HepG2 (cell line): ENCODE results near the gene SPATA25. TPM values are rescaled to one million over a fixed set of nuclear protein-coding genes. Genes with fewer than 3 reads are reported as not detected.

Experiments
- BRD4 ChIP-seq: sonication (generic); formaldehyde crosslinking; IDR thresholded peaks from 2 replicates; pipeline ENCODE4 v1.4.0; 2020; ENCODE audit warnings: missing genetic modification reagents
- CCAR2 ChIP-seq: fragments of 200-400 bp; formaldehyde crosslinking; optimal IDR thresholded peaks from 2 replicates; pipeline ENCODE3; 2018; ENCODE audit warnings: low read depth, mild to moderate bottlenecking, low read length, moderate library complexity
- GTF3A ChIP-seq: sonication (generic); formaldehyde crosslinking; conservative IDR thresholded peaks from 2 replicates; pipeline ENCODE4 v1.4.0; 2020; ENCODE audit warnings: mild to moderate bottlenecking, missing genetic modification reagents
- KLF13 ChIP-seq: sonication (generic); formaldehyde crosslinking; IDR thresholded peaks from 2 replicates; pipeline ENCODE4 v1.4.0; 2020; ENCODE audit warnings: mild to moderate bottlenecking, missing genetic modification reagents
- PTBP1 ChIP-seq: fragments of 200-400 bp; formaldehyde crosslinking; IDR thresholded peaks from 2 replicates; pipeline ENCODE4 v1.6.1; 2018; ENCODE audit warnings: low read length, low read depth; ENCODE audit not compliant: poor library complexity, severe bottlenecking
- RBAK ChIP-seq: sonication (generic); formaldehyde crosslinking; IDR thresholded peaks from 2 replicates; pipeline ENCODE4 v1.5.1; 2020; ENCODE audit warnings: mild to moderate bottlenecking, missing genetic modification reagents
- TBL1XR1 ChIP-seq: fragments of 150-350 bp; IDR thresholded peaks from 2 replicates; pipeline ENCODE4 v1.6.1; 2014; ENCODE audit warnings: borderline replicate concordance, low read length; ENCODE audit not compliant: partially characterized antibody
- ZFP36 ChIP-seq: fragments of 150-350 bp; IDR thresholded peaks from 2 replicates; pipeline ENCODE4 v1.6.1; 2018; ENCODE audit warnings: borderline replicate concordance, low read length, low read depth; ENCODE audit not compliant: partially characterized antibody
- ZNF205 ChIP-seq: IDR thresholded peaks from 2 replicates; pipeline ENCODE4 v1.6.1; 2018; ENCODE audit warnings: missing biosample characterization, missing genetic modification reagents
- ZNF329 ChIP-seq: sonication (generic); formaldehyde crosslinking; IDR thresholded peaks from 2 replicates; pipeline ENCODE4 v1.9.0; 2021; ENCODE audit warnings: low read depth, mild to moderate bottlenecking, missing genetic modification reagents
- ZNF354B ChIP-seq: sonication (generic); formaldehyde crosslinking; IDR thresholded peaks from 2 replicates; pipeline ENCODE4 v1.8.0; 2022; ENCODE audit warnings: mild to moderate bottlenecking, missing genetic modification reagents
- ZNF44 ChIP-seq: sonication (generic); formaldehyde crosslinking; IDR thresholded peaks from 2 replicates; pipeline ENCODE4 v1.5.1; 2020; ENCODE audit warnings: mild to moderate bottlenecking, missing genetic modification reagents
- ZNF441 ChIP-seq: sonication (generic); formaldehyde crosslinking; IDR thresholded peaks from 2 replicates; pipeline ENCODE4 v1.7.0; 2021; ENCODE audit warnings: missing genetic modification reagents, borderline replicate concordance
- ZNF552 ChIP-seq: sonication (generic); formaldehyde crosslinking; IDR thresholded peaks from 2 replicates; pipeline ENCODE4 v1.9.0; 2022; ENCODE audit warnings: missing genetic modification reagents, mild to moderate bottlenecking, borderline replicate concordance
- ZNF558 ChIP-seq: sonication (generic); formaldehyde crosslinking; IDR thresholded peaks from 2 replicates; pipeline ENCODE4 v1.9.0; 2022; ENCODE audit warnings: mild to moderate bottlenecking, missing genetic modification reagents, borderline replicate concordance
- ZNF780A ChIP-seq: sonication (generic); formaldehyde crosslinking; IDR thresholded peaks from 2 replicates; pipeline ENCODE4 v1.8.0; 2022; ENCODE audit warnings: mild to moderate bottlenecking, missing genetic modification reagents, moderate library complexity
- polyA plus RNA-seq, 8 experiments: library from polyadenylated mRNA; depleted of rRNA in 3 of 8; stranded (reverse) in 7 of 8; unstranded in 1 of 8; fragments of >200 nt; fragmentation: Illumina TruSeq in 4 of 8; extraction: Trizol in 4 of 8; gene quantifications; 2 replicates each; pipeline versions ENCODE4 v1.2.1 to v1.2.3, GENCODE V29; 2011 to 2016; ENCODE audit warnings: low read depth in 4 of 8, missing spikeins in 1 of 8, mixed read lengths in 1 of 8; ENCODE audit not compliant: insufficient read depth in 1 of 8
- total RNA-seq, 5 experiments: library from RNA; depleted of rRNA; stranded (reverse); fragments of >200 nt; fragmentation: Illumina TruSeq; extraction: Trizol; gene quantifications; 2 replicates each; pipeline ENCODE4 v1.2.3, GENCODE V29; 2016; ENCODE audit warnings: low read depth in 1 of 5
- TF ChIP-seq, protein P1 (sequence below): sonication (generic); formaldehyde crosslinking; IDR thresholded peaks from 2 replicates; pipeline ENCODE4 v1.5.0; 2020; ENCODE audit warnings: mild to moderate bottlenecking, missing genetic modification reagents, moderate library complexity
- TF ChIP-seq, protein P2 (sequence below): IDR thresholded peaks from 2 replicates; pipeline ENCODE4 v1.6.1; 2016; ENCODE audit warnings: low read depth
- TF ChIP-seq, protein P3 (sequence below): IDR thresholded peaks from 2 replicates; pipeline ENCODE4 v1.6.1; 2016; ENCODE audit warnings: low read depth, control low read depth
- TF ChIP-seq, protein P4 (sequence below): sonication (generic); formaldehyde crosslinking; IDR thresholded peaks from 2 replicates; pipeline ENCODE4 v1.4.0; 2020; ENCODE audit warnings: mild to moderate bottlenecking, missing genetic modification reagents, borderline replicate concordance
- TF ChIP-seq, protein P5 (sequence below): IDR thresholded peaks from 2 replicates; pipeline ENCODE4 v1.6.1; 2016; ENCODE audit warnings: missing compliant biosample characterization, missing genetic modification reagents, borderline replicate concordance

Gene SPATA25
- total and polyA plus RNA-seq, 2 of the 13 experiments (the other 11 are each of a cell fraction or from before 2014, with no cell fraction given), result 4.8 to 7.6 TPM

DNA sequence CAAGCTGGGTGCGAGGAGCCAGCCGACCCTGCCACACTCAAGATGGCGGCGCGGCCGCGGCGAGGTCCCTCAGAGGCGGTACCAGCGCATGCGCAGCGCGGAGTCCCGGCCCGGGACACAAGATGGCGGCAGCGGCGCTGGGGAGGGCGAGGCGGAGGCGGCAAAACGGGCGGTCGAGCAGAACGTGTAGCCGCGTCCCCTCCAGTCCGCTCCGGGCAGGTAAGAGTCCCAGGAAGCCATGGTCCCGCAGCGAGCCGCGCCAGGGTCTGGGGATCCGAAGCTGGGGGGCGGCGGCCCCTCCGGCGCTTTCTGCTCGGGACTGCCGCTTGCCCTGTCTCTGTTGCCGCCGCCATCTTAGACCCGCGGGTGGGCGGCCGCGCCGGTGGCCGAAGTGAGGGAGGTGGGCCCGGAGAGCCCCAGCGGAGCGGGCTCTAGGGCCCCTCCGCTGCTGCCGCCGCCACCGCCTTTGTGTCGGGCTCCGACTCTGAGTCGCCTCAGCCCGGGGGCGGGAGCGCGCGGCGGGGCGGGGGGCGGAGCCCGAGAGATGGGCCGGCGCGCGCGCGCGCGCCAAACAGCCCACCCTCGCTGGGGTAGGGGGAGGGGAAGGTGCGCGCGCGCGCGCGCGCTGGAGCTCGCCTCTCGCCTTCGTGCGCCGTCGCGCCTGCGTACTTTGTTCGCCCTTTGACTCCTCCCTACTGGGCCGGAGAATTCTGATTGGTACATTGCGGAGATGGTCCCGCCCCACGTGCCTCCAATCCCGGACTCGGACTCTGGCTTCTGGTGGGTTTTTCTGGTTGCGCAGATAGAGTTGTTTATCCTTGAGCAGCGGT is 47.4 kb upstream of the SPATA25 start, which contains the start of gene PCIF1 (continued):
- TF ChIP-seq, protein P1, sequence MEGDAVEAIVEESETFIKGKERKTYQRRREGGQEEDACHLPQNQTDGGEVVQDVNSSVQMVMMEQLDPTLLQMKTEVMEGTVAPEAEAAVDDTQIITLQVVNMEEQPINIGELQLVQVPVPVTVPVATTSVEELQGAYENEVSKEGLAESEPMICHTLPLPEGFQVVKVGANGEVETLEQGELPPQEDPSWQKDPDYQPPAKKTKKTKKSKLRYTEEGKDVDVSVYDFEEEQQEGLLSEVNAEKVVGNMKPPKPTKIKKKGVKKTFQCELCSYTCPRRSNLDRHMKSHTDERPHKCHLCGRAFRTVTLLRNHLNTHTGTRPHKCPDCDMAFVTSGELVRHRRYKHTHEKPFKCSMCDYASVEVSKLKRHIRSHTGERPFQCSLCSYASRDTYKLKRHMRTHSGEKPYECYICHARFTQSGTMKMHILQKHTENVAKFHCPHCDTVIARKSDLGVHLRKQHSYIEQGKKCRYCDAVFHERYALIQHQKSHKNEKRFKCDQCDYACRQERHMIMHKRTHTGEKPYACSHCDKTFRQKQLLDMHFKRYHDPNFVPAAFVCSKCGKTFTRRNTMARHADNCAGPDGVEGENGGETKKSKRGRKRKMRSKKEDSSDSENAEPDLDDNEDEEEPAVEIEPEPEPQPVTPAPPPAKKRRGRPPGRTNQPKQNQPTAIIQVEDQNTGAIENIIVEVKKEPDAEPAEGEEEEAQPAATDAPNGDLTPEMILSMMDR (CRISPR knock-in tag), result no peak
- TF ChIP-seq KLF13 (CRISPR knock-in tag), result peak; percentile 96
- TF ChIP-seq, protein P2, sequence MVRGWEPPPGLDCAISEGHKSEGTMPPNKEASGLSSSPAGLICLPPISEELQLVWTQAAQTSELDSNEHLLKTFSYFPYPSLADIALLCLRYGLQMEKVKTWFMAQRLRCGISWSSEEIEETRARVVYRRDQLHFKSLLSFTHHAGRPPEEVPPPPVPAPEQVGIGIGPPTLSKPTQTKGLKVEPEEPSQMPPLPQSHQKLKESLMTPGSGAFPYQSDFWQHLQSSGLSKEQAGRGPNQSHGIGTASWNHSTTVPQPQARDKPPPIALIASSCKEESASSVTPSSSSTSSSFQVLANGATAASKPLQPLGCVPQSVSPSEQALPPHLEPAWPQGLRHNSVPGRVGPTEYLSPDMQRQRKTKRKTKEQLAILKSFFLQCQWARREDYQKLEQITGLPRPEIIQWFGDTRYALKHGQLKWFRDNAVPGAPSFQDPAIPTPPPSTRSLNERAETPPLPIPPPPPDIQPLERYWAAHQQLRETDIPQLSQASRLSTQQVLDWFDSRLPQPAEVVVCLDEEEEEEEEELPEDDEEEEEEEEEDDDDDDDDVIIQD (CRISPR knock-in tag), result peak; percentile 57
- TF ChIP-seq ZNF780A, result 0 out of 2 replicates have a peak, but pooled peaks have one; percentile 84
- TF ChIP-seq, protein P3, sequence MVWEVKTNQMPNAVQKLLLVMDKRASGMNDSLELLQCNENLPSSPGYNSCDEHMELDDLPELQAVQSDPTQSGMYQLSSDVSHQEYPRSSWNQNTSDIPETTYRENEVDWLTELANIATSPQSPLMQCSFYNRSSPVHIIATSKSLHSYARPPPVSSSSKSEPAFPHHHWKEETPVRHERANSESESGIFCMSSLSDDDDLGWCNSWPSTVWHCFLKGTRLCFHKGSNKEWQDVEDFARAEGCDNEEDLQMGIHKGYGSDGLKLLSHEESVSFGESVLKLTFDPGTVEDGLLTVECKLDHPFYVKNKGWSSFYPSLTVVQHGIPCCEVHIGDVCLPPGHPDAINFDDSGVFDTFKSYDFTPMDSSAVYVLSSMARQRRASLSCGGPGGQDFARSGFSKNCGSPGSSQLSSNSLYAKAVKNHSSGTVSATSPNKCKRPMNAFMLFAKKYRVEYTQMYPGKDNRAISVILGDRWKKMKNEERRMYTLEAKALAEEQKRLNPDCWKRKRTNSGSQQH (CRISPR knock-in tag), result 0 out of 2 replicates have a peak, but pooled peaks have one; percentile 11
- peak; percentile 13 for TF ChIP-seq TBL1XR1
- peak; percentile 85; the same call in 1 of the 2 replicates for TF ChIP-seq ZNF329 (CRISPR knock-in tag)
- TF ChIP-seq RBAK, result no peak
- peak; percentile 73 for TF ChIP-seq ZNF441 (CRISPR knock-in tag)
- TF ChIP-seq PTBP1, result peak; percentile 97
- TF ChIP-seq ZNF44 (CRISPR knock-in tag), result no peak
- TF ChIP-seq, protein P4, sequence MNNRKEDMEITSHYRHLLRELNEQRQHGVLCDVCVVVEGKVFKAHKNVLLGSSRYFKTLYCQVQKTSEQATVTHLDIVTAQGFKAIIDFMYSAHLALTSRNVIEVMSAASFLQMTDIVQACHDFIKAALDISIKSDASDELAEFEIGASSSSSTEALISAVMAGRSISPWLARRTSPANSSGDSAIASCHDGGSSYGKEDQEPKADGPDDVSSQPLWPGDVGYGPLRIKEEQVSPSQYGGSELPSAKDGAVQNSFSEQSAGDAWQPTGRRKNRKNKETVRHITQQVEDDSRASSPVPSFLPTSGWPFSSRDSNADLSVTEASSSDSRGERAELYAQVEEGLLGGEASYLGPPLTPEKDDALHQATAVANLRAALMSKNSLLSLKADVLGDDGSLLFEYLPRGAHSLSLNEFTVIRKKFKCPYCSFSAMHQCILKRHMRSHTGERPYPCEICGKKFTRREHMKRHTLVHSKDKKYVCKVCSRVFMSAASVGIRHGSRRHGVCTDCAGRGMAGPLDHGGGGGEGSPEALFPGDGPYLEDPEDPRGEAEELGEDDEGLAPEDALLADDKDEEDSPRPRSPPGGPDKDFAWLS, result no peak
- no peak for TF ChIP-seq ZFP36
- TF ChIP-seq CCAR2, result no peak
- TF ChIP-seq ZNF558, result 0 out of 2 replicates have a peak, but pooled peaks have one; percentile 22
- TF ChIP-seq, protein P5, sequence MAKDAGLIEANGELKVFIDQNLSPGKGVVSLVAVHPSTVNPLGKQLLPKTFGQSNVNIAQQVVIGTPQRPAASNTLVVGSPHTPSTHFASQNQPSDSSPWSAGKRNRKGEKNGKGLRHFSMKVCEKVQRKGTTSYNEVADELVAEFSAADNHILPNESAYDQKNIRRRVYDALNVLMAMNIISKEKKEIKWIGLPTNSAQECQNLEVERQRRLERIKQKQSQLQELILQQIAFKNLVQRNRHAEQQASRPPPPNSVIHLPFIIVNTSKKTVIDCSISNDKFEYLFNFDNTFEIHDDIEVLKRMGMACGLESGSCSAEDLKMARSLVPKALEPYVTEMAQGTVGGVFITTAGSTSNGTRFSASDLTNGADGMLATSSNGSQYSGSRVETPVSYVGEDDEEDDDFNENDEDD (CRISPR knock-in tag), result peak; percentile 34; the same call in 1 of the 2 replicates
- no peak for TF ChIP-seq ZNF354B (CRISPR knock-in tag)
- peak; percentile 100 for TF ChIP-seq BRD4 (CRISPR knock-in tag)
- TF ChIP-seq ZNF205 (CRISPR knock-in tag), result peak; percentile 91
- TF ChIP-seq ZNF552 (CRISPR knock-in tag), result peak; percentile 95; the same call in 1 of the 2 replicates
- TF ChIP-seq GTF3A (CRISPR knock-in tag), result no peak; the same call in none of the 2 replicates
